Measurements from ENCODE around the gene ATP11A. TPM values are rescaled to one million over a fixed set of nuclear protein-coding genes. Genes with fewer than 3 reads are reported as not detected.

ATP11A gene
- total and polyA plus RNA-seq, 2 experiments from 2014 or later, result 12.3 to 52.6 TPM

- Histone ChIP-seq H4K20me1 (replicated peaks; ENCODE audit: insufficient read depth) (no peaks in the 10 kb centered on the region), H3F3A (replicated peaks; ENCODE audit: low read depth) (no peaks in the 10 kb centered on the region), H2AFZ (no peak overlapping the region), H3K4me1 (ENCODE audit: insufficient read depth) (no peaks in the 10 kb centered on the region), H3K79me2 (replicated peaks; ENCODE audit: insufficient read depth) (no peaks in the 10 kb centered on the region), H3K4me2 (no peak overlapping the region), H3K4me3 (no peak overlapping the region), H3K36me3 (ENCODE audit: insufficient read depth) (peaks cover 10% of the 10 kb centered on the region; the same call in 1 of the 2 replicates), H3K27me3 (ENCODE audit: insufficient read depth) (no peaks in the 10 kb centered on the region), H3K27ac (ENCODE audit: low read depth) (no peak overlapping the region), H3K9me2 (ENCODE audit: insufficient read depth) (no peaks in the 10 kb centered on the region)
- TF ChIP-seq ZNF114 (CRISPR knock-in tag; IDR thresholded peaks at IDR 0.05), result no peak
- TF ChIP-seq POLR2AphosphoS5 (IDR thresholded peaks at IDR 0.05; ENCODE audit: low read depth), result no peak
- no peak for TF ChIP-seq ZNF331 (CRISPR knock-in tag; IDR thresholded peaks at IDR 0.05; ENCODE audit: low read depth)
- TF ChIP-seq ETS1 (IDR thresholded peaks at IDR 0.05), result no peak
- Mint-ChIP-seq H3K4me3 (no peak overlapping the region), H3K9me3 (peaks cover 2% of the 10 kb centered on the region; the same call in 1 of the 3 replicates), H3K36me3 (ENCODE audit: low read depth) (peaks cover 80% of the 10 kb centered on the region), H3K4me1 (no peaks in the 10 kb centered on the region), H3K27me3 (ENCODE audit: insufficient read depth, low read depth, poor library complexity) (peaks cover 5% of the 10 kb centered on the region), H3K27ac (no peak overlapping the region)
- no peak for DNase-seq (ENCODE audit: low spot score)
- ATAC-seq, result no peak
These were observed 142.0 kb downstream of the ATP11A start for GRCh38 chr13:112831801-112832200.

- H3K4me2 ChIP-seq, result no peak overlapping the region
- H3K36me3 ChIP-seq (ENCODE audit: insufficient read depth), result peaks cover 10% of the 10 kb centered on the region; the same call in 1 of the 2 replicates
- DNase-seq (ENCODE audit: low spot score) (no peak), ATAC-seq (no peak)
- H3K9me2 ChIP-seq (ENCODE audit: insufficient read depth), result no peaks in the 10 kb centered on the region
- no peak overlapping the region for H3K4me3 ChIP-seq
- no peaks in the 10 kb centered on the region for H3K79me2 ChIP-seq (replicated peaks; ENCODE audit: insufficient read depth)
- H3K27ac Mint-ChIP-seq, result no peak overlapping the region
- no peaks in the 10 kb centered on the region for H3K4me1 ChIP-seq (ENCODE audit: insufficient read depth)
- H2AFZ ChIP-seq, result no peak overlapping the region
- H3F3A ChIP-seq (replicated peaks; ENCODE audit: low read depth), result no peaks in the 10 kb centered on the region
- no peaks in the 10 kb centered on the region for H3K9me3 Mint-ChIP-seq
- H4K20me1 ChIP-seq (replicated peaks; ENCODE audit: insufficient read depth), result no peaks in the 10 kb centered on the region
- H3K27me3 ChIP-seq (ENCODE audit: insufficient read depth), result no peaks in the 10 kb centered on the region
- peaks cover 82% of the 10 kb centered on the region for H3K36me3 Mint-ChIP-seq (ENCODE audit: low read depth)
- no peak overlapping the region for H3K27ac ChIP-seq (ENCODE audit: low read depth)
- TF ChIP-seq NANOG (IDR thresholded peaks at IDR 0.05; ENCODE audit: borderline replicate concordance) (no peak), CTCF (conservative IDR thresholded peaks at IDR 0.05; ENCODE audit: low read depth in 2 of 2) (no peak), STAT1 (IDR thresholded peaks at IDR 0.05; ENCODE audit: unreplicated experiment) (no peak), POLR2AphosphoS5 (IDR thresholded peaks at IDR 0.05; ENCODE audit: low read depth) (no peak), CREB1 (CRISPR knock-in tag; IDR thresholded peaks at IDR 0.05; ENCODE audit: low read depth) (no peak), EZH2phosphoT487 (IDR thresholded peaks at IDR 0.05; ENCODE audit: unreplicated experiment) (no peak), ZNF114 (CRISPR knock-in tag; IDR thresholded peaks at IDR 0.05) (no peak)
- H3K27me3 Mint-ChIP-seq (ENCODE audit: insufficient read depth, low read depth, poor library complexity), result peaks cover 5% of the 10 kb centered on the region
- H3K4me3 Mint-ChIP-seq, result no peak overlapping the region
- H3K4me1 Mint-ChIP-seq, result no peaks in the 10 kb centered on the region
These were observed 143.0 kb downstream of the ATP11A start for GRCh38 chr13:112832811-112833210.

Data from GM23338 (cell line).